HG03095 (cell line): ENCODE data around the gene MEPCE.

Source experiments
- ATAC-seq: cut with Tn5 transposase; IDR thresholded peaks from one replicate; pipeline ENCODE4 v1.9.1; 2021; ENCODE audit warnings: moderate library complexity; ENCODE audit not compliant: unreplicated experiment

MEPCE gene

GRCh38 chr7:100457033-100457432 lies 27.4 kb downstream of the MEPCE start:
- no peak for ATAC-seq

GRCh38 chr7:100464210-100464660 lies 34.6 kb downstream of the MEPCE start, which contains the start of gene SPACDR:
Gene SPACDR, minus strand, starts transcription at chr7:100464260. Its CDS starts 235 bp downstream, at chr7:100464025.
- ATAC-seq: no peak

DNA sequence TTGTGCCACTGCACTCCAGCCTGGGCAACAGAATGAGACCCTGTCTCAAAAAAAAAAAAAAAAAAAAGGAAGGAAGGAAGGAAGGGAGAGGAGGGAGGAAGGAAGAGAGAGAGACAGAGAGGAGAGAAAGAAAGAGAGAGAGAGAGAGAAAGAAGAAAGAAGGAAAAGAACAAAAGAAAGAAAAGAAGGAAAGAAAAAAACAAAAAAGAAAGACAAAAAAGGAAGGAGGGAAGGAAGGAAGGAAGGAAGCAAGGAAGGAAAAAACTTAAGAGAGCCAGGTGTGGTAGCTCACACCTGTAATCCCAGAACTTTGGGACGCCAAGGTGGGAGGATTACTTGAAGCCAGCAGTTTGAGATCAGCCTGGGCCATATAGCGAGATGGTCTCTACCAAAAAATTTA lies 35.2 kb downstream of the MEPCE start:
- no peak for ATAC-seq

GRCh38 chr7:100465299-100465698 lies 35.7 kb downstream of the MEPCE start:
- ATAC-seq: no peak

DNA sequence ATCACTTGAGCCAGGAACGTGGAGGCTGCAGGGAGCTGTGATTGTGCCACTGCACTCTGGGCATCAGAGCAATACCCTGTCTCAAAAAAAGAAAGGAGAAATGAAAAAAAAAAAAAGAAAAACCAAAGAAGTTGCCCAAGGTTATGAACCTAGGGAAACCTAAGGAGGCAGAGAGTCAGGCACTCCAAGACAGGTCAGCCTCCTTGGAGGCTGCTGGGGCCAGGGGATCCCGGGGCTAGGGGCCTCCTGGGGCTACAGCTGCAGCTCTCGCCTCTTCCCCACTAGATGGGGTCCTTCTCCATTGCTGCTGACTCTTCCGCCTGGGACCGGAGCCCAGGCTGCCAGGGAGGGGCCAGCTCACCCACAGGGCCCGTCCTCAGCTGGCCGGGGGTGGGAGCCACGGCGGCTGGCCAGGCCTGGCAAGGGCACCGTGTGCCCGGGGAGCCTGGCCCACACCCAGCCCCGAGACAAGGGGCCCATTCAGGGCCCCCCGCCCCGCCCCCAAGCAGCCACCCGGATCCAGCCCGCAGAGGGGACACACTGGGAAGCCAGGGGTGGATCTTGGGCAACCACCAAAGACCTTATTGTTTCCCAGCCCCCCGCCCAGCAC lies 36.2 kb downstream of the MEPCE start:
- ATAC-seq: no peak

GRCh38 chr7:100466653-100467605 lies 37.3 kb downstream of the MEPCE start:
- no peak for ATAC-seq

- ATAC-seq: no peak
Observed at GRCh38 chr7:100467638-100468373, 38.2 kb downstream of the MEPCE start.

- ATAC-seq: no peak
Observed at GRCh38 chr7:100469227-100470044, 39.8 kb downstream of the MEPCE start.

- ATAC-seq: no peak
Observed at GRCh38 chr7:100471021-100471420, 41.4 kb downstream of the MEPCE start.

GRCh38 chr7:100472121-100472851 lies 42.7 kb downstream of the MEPCE start:
- ATAC-seq: no peak

- no peak for ATAC-seq
Observed at GRCh38 chr7:100472854-100473499, 43.3 kb downstream of the MEPCE start.

DNA sequence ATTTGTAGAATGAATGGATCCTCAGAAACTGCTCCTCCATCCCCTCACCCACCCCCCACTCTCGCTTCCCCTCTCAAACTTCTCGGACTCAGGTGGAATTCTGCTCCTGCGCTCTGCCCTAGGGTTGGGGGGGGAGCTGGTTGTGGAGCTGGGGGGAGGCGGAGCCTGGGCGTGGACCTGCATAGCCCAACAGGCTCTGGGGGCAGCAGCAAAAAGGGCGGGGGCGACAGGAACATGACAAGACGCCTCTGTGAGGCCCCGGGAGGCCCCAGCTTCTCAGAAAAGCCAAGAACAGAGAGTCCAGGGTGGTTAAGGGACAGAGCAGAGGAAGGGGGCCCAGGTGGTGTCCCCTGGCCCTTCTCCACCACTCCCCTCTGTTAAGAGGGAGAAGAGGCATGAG lies 45.9 kb downstream of the MEPCE start:
- no peak for ATAC-seq

DNA sequence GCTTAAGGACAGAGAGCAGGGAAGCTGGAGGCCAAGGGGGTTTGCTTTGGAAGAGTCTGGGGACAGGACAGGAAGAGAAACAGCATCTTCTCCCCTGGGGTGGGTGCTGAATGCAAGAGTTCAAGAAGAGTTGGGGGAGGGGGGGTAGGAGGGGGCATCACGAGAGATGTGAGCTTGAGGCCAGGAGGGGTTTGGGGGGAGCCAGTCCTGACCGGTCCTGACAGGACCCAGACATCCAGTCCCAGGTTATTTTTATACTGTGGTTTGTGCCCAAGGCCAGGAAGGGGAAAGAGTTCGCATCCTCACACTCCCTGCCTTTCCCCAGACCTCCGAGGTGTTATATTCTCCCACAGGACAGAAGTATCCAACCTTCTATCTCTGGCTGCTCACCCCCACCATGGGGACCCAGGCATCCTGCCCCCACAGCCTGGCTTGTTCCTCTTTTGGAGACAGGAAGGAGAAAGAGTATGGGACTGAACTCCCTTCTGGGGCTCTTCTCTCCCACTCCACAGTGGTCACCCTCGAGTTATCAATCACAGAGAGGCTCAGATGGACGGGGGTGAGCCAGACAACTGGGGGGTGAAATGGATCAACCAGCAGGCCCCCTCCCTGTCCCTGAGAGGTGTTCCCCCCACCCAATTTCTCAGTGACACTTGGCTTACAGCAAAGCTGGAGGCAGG lies 46.6 kb downstream of the MEPCE start:
- ATAC-seq: no peak

DNA sequence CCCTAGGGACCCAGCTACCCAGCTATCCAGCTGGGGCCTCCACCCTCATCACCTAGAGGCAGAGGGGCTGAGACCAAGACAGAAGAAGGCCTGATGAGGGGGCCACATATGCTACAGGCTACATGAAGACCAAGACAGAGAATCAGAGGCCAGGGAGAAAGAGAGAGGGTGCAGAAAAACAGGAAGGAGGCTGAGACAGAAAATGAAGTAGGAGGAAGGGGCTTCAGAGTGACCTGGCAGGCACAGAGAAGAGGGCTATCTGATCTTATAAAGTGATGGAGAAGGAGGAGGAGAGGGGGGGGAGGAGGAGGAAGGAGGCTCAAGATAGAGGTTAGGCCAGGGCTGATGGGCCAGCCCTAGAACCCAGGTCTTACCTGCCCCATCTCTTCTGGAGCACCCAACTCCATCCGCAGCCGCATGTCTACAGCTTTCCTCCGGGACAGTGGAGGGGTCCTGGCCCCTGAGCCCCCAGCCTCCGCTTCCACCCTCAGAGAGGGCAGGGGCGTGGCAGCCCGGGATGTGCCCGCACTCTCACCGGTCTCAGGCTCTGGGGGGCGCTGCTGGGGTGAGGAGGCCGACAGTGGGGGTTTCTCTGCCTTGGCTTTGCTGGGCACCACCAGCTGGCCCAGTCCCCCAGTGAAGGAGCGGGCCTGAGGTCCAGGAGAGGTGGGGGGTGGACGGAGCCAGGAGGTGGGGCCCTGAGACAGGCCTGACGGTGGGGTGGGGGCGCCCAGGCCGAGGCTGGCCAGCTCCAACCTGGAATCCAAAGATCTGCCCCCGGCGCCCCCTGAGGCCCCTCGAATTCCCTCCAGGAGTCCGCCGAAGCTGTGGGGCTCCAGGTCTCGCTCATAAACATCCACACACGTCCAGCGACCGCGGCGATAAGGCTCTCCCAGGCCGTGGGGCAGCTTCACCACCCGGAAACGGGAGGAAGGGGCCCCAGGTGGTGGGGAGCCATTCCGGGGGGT lies 47.6 kb downstream of the MEPCE start:
- ATAC-seq: no peak

DNA sequence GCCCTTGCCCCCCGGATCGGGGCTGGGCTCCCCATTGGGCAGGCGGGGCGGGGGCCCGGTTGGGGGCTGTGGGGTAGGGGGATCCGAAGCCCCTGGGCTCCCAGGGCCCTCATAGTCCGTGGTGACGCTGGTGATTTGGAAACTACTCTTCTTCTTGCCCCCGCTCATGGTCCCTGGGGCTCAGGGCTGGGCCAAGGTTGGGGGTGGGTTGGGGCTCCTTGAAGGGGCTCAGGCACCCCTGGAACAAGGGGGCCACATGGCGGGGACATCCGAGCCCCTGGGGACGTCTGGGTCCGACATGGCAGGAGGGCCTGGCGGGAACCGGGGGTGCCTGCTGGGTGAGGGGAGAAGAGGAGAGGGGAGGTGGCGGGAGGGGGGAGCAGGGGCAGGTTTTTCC lies 48.2 kb downstream of the MEPCE start:
- no peak for ATAC-seq

- ATAC-seq: peak; percentile 52
Observed at GRCh38 chr7:100478958-100479660, 49.5 kb downstream of the MEPCE start, which contains the start of gene TSC22D4. Gene TSC22D4, minus strand, starts transcription at chr7:100479214. Its CDS starts 1,176 bp downstream, at chr7:100478038.

GRCh38 chr7:100481466-100481865 lies 51.8 kb downstream of the MEPCE start:
- ATAC-seq: no peak
